Prostate gland (tissue), 2 donors: ENCODE measurements around the gene CYP11A1.

Experiments
- POLR2A ChIP-seq: fragments of 450-650 bp; IDR thresholded peaks from one replicate; pipeline ENCODE4 v1.6.1; 2016; ENCODE audit warnings: antibody characterized with exemption, mild to moderate bottlenecking
- POLR2AphosphoS5 ChIP-seq: sonication (generic); formaldehyde crosslinking; IDR thresholded peaks from one replicate; pipeline ENCODE4 v1.6.1; 2017; ENCODE audit warnings: antibody characterized with exemption
- TF ChIP-seq, protein P1 (sequence below), 4 experiments: fragments of 200-600 bp in 2 of 4; fragments of 450-650 bp in 2 of 4; sonication (generic) in 2 of 4; IDR thresholded peaks; 1 replicate in 3 of 4; 2 replicates in 1 of 4; pipeline ENCODE4 v1.5.1; 2016 to 2019; ENCODE audit warnings: antibody characterized with exemption in 4 of 4, mild to moderate bottlenecking in 2 of 4, moderate library complexity in 2 of 4

DNA sequence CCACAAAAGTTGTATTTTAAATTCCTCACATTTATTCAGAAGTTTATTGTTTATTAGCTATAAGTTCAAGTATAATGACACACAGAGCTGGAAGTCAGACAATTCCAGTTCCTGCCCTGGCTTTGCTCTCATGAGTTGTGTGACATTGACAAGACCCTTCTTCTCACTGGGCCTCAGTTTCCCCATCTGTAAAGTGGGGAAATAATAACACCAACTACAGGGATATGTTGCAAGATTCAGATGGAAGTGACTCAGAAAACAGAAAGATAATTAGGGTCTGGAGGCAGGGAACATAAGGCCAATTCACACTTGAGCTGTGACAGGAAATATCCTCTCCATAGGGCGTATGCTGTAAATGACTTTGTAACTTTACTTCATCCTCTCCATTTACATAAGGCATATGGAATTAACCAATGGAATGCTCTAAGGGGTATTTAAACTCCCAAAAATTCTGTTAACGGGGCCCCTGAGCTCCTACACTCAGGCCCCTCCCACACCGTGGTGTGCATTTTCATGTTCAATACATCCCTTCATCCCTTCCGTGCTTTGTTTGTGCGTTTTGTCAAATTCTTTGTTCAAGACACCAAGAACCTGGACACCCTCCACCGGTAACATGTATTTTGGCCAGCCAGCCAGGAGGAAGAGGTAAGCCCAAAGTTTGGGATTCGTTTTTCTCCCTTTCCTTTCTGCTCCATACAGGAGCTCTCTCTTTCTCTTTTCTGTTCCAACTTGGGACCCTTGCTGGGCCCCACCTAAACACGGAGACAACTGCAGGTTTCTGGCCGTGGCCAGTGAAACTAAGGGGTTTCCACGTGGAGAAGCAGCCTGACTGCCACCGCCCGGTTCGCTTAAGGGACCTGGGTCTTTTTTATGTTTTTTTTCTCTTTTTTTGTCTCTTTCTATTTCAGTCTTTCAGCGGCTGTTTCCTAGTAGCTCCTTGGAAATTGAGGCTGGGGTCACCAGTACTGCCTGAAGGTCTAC lies 16.9 kb downstream of the CYP11A1 start:
- TF ChIP-seq, protein P1, sequence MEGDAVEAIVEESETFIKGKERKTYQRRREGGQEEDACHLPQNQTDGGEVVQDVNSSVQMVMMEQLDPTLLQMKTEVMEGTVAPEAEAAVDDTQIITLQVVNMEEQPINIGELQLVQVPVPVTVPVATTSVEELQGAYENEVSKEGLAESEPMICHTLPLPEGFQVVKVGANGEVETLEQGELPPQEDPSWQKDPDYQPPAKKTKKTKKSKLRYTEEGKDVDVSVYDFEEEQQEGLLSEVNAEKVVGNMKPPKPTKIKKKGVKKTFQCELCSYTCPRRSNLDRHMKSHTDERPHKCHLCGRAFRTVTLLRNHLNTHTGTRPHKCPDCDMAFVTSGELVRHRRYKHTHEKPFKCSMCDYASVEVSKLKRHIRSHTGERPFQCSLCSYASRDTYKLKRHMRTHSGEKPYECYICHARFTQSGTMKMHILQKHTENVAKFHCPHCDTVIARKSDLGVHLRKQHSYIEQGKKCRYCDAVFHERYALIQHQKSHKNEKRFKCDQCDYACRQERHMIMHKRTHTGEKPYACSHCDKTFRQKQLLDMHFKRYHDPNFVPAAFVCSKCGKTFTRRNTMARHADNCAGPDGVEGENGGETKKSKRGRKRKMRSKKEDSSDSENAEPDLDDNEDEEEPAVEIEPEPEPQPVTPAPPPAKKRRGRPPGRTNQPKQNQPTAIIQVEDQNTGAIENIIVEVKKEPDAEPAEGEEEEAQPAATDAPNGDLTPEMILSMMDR (IDR thresholded peaks at IDR 0.05): no peak
- TF ChIP-seq POLR2AphosphoS5 (no peak), POLR2A (no peak)
